Measurements from ENCODE around the gene GABRR1. TPM values are rescaled to one million over a fixed set of nuclear protein-coding genes. Genes with fewer than 3 reads are reported as not detected.
"Not testable (repeated sequence)": the region's sequence is repeated elsewhere in the genome, so short reads cannot be mapped to it uniquely, and the experiment has no call there.

GABRR1 gene
- total RNA-seq, 1 experiment from 2014 or later, result not detected

DNA sequence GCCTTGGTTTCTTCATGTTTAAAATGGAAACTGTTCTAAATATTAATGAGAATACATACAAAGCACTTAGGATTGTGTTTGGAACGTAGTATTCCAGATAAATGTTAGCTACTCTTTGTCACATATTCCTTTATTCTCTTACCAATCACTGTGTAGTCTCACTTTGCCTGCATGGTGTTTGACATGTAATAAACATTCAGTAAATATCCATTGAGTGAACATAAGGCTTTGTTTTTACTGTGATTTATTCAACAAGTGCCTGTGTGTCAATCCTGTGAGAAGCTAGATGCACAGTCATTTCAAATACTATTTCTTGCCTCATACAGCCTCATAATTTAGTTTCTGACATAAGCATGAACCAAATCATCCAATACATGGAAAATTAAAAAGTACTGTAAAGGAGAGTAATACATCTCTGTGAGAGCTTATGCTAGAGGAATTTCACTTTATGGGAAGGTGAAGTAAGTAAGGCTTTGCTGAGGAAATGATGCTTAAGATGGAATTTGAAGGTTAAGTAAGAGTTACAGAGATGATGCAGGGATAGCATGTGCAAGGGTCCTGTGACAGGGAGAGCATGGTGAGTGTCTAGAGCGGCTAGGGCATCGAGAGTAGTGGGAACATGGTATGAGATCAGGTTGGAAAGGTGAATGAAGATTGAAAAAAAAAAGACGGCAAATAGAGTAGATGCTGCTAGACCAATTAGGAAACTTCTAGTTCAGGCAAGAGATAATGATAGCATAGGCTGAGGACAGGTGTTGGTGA is 56.6 kb downstream of the GABRR1 start:
- no peak for DNase-seq (ENCODE audit: low read depth)

DNA sequence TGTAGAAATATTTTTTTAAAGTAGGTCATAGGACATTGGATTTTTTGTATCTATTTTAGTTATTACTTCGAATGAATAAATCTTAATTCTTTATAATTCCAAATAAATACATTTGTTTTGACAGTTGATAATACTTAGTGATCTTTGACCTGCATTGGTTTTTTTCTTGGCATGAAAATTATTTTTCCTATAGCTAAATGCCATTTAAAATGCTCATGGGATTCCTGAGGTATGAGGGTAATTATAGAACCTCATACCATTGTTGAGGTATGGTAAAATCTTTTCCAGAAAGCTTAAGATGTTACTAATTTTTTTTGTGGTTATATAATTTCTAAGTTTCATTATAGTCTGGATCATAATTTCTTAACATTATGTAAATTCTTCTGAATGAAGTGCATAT is 63.0 kb downstream of the GABRR1 start:
- no peak for DNase-seq (ENCODE audit: low read depth)

DNA sequence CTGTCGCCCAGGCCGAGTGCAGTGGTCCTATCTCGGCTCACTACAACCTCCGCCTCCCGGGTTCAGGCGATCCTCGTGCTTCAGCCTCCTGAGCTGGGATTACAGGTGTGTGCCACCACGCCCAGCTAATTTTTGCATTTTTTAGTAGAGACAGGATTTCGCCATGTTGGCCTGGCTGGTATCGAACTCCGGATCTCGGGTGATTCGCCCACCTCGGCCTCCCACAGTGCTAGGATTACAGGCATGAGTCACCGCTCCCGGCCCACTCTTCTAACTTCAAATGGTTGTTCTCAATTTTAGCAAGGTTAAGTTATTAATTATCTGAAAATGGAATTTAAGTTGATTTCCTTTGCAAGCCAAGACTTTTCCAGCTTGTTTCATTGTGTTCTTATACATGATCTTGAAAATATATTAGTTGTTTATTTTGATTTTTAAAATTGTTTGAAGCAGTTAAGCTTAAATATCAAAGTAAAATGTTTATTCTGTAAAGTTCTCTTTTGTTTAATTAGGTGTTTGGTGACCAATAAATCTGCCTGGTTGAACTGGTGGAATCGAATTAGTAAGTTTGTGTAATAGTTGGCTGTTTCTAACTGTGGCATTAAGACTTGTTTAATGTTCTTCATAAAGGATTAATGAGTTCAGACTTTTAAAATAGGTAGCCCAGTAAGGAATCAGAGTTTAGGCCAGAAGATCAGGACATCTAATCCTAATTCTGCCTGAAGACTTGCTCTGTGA is 69.0 kb downstream of the GABRR1 start:
- DNase-seq (ENCODE audit: low read depth), result peak; percentile 42

DNA sequence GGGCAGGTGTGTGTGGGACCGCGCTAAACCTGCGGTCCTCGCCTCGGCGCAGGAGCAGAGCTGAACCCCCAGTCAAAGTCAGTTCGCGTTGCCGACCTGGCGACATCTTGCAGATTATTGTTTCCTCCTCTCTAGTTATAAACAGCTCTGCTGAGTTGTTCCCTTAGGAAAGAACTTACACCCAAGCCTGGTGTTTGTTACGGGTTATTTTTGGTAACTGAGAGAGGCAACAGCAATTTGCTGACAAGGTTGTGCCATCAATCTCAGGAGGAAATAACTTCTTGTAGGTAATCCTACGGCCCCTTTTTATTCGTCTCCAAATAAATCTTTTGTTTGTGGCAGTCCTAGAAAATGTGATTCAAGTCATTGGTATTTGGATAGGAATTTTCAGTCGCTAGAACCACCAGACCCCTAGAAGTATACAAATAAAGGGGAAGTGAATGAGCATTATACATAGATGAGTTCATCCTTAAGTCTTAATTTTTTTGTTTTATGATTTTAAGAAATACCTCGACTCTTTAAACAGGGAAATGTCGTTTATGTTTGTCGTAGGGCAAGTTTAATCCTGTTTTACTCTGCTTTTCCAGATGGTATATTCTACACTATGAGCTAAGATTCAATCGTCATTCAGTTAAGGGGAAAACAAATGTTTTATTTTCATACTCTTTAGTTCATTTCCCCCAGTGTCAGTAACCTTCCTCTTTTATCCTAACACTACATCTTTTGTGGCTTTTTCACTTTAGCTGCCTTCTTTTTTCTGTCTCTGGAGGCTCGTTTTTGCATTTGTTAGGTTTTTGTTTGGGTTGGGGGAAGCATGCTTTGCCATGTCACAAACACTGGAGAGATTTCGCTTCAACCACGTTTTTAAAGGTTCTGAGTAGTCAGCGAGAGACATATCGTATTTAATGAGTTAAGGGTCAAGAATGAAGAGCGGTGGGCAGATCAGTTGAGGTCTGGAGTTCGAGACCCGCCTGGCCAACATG is 70.1 kb downstream of the GABRR1 start:
- DNase-seq (ENCODE audit: low read depth), result peak; percentile 57

DNA sequence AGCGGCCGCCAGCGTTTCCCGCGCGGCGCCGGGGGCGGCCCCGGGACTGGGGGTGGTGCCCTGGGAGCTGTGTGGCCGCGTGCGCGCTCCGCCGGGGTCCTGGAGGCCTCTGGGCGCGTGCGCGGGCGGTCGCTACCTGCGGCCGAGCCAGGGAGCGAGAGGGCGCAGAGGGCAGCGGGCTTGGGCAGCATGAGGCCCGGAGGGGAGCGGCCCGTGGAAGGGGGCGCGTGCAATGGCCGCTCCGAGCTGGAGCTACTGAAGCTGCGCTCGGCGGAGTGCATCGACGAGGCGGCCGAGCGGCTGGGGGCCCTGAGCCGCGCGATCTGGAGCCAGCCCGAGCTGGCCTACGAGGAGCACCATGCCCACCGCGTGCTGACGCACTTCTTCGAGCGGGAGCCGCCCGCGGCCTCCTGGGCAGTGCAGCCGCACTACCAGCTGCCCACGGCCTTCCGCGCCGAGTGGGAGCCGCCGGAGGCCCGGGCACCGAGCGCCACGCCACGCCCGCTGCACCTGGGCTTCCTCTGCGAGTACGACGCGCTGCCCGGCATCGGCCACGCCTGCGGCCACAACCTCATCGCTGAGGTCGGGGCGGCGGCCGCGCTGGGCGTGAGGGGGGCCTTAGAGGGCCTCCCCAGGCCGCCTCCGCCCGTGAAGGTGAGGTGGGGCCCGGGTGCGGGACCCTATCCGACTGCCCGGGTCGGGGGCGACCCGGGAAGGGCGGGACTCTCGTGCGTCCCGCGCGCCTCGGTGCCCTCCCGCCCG is 71.0 kb downstream of the GABRR1 start, which contains the start of gene PM20D2:
PM20D2 (plus strand) TSS at position 100 of the 762 bp plus-strand sequence; CDS start at position 190, 90 bp downstream.
- peak; percentile 67 for DNase-seq (ENCODE audit: low read depth)

DNA sequence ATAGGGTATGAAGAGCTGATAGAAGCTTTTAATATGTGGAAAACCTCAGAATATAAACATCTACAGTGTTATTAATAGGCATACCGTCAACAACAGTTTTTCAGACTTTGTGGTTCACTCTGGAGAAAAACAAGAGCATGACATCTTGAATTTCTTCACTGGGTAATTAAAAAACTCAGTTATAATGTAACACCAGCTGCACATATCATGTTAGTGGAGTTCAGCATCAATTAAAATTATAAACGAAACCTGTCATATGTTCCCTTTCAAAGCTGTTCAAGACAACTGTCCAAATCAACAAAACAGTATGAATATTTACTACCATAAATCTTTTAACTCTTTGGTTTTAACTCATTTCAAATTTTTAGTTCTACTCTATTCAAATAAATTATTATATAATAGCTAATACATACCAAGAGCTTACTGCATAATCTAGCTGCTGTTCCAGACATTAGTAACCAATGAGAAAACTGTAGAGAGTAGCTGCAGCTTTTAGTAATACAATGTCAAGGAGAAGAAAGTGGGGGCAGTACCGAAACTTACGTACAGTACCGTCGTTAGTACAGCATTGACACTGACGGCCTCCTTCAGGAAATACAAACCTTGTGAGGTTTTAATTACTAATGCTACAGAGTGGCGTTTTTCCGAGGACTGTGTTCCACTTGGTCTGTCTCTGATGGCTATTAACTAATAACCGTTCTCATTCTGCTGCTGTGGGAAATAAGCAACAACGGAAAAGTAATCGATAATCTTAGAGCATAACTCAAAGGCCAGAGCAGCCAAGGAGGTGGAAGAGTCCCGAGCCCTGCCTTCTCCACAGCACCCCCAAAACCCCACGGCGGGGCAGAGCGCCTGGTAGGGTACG is 71.8 kb downstream of the GABRR1 start:
- DNase-seq (ENCODE audit: low read depth), result no peak

DNA sequence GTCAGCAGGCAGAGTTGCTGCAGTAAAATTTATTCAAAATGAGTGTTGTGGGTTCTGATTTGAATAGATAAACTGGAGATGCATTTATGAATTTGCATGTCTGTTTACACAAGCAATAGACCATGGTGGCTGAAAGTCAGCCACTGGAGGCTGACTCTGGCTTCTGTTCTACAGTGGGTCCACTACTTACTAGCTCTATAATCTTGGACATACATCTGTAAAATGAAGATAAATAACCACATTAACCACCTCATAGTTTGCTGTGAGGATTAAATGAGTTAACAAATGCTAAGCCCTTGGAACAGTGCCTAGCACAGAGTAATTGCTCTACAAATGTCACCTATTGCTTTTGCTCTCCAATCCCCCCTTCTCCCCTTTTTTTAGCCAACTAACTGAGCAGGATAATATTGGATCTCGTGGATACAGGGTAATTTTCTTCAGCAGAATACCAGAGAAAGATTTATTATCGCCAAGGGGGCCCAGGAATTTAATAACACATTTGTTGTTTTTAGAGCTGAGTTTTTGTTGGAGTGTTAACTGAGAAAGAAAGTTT is 72.7 kb downstream of the GABRR1 start:
- no peak for DNase-seq (ENCODE audit: low read depth)

DNA sequence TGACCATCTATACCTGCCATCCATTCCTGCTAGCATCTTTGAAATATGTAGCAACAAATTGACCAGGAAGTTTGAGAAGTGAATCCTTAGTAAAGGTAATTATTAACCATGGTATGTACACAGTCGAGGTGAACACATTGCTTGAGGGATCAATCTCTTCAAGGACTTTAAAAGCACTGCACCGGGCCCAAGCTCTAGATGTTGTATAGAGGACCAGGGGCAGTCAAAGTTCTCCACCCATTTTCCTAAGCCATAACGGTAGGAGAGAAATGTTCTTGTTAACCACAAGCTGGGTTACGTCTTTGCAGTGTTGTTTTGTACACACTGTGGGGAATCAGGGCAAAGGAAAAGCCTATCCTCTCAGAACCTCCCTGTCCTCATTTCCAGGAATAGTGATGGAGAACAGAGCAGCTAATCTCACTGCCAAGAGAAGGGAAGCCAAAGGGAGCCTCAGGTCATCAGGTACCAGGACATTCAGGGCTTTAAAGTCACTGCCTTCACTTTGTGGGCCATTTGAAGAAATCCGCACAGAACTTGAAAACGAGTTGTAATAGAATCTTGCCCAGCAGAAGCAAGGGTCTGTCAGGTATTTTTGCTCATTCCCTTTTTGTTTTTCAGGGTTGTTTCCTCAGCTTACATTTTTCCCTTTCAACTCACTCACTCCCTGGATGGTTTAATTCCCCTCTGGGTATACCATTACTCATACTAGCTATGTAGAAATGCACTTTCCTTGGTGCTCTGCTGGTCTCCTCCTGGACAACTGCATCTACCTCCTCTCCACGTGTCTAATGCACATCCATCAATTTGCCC is 76.6 kb downstream of the GABRR1 start:
- DNase-seq (ENCODE audit: low read depth), result no peak

DNA sequence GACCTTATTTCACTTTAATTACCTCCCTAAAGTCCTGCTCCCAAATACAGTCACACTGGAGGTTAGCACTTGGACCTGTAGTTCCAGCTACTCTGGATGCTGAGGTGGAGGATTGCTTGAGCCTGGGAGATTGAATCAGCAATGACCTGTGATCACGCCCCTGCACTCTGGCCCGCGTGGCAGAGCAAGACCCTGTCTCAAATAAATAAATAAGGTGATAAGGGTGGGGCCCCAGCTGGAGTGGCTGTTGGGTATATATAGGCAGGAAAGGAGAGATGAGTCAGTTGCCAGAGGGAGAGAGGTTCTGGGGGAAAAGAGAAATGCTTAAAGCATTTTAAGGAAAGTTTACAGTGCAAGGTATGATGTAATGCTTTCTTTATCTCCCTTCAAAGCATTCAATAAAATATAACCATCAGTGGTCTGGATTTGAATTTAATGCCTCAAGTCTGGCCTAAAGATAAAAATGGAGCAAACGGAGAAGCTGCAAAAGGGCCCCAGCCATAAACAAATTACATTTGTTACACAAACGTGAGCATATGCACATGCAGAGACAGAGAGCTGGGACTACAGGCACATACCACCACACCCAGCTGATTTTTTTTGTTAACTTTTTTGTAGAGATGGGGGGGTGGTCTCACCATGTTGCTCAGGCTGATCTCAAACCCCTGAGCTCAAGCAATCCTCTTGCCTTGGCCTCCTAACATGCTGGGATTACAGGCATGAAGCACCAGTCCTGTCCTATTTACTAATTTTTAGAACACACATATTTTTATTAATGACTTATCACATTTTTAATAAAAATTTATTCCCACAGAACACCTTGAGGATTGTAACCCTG is 77.4 kb downstream of the GABRR1 start:
- peak; percentile 46 for DNase-seq (ENCODE audit: low read depth)

DNA sequence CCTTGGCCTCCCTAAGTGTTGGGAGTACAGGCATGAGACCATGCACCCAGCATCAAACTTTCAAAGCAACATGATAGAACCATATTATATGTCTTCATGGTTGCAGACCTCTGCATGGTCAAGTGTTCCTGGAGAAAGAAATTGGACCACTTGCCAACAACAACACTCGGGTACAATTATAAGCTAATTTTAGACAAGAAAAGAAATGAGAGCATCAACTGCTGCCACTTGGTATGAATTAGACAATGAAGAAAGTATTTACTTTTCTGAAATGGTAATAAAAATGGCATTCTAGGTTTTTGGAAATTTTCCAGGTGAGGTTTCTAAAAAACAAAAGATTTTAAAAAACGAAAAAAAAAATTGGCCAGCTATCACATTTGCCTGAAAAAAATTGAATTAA is 79.0 kb downstream of the GABRR1 start:
- DNase-seq (ENCODE audit: low read depth), result no peak

DNA sequence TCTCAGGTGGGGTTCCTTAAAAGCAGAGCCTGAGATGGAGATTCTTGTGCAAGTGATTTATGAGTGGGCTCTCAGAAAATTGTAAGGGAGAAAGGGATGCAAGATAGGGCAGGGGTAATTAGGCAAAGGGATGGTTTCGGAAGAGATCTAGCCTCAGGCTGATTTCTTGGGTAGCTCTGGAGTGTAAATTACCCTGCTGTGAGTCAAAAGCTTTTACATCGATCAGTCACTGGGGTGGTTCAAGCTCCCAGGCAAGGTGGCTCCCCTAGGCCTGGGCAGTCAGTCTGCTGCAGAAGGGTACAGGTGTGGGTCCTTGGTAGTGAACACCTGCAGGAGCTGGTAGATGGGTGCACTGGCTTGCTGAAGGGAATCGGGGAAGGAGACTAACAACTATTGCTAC is 82.4 kb downstream of the GABRR1 start:
- no peak for DNase-seq (ENCODE audit: low read depth)

DNA sequence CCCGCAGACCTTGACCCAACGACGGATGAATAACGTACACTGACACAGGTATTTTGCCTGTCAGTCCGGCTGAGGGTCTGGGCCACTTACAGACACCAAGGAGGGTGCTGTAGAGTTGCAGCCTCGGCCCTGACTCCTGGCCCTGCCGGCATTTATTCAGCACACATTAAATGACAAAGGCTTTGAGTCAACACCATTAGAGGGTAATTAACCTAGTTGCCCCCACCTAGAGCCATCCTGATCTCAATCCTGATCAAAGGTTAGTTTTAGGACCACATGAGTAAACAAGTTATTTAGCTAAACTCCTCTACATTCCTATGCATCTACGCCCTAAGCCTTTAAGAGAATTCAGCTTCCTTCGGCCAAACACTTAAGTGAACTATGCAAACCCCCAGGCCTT is 83.2 kb downstream of the GABRR1 start:
- no peak for DNase-seq (ENCODE audit: low read depth)

DNA sequence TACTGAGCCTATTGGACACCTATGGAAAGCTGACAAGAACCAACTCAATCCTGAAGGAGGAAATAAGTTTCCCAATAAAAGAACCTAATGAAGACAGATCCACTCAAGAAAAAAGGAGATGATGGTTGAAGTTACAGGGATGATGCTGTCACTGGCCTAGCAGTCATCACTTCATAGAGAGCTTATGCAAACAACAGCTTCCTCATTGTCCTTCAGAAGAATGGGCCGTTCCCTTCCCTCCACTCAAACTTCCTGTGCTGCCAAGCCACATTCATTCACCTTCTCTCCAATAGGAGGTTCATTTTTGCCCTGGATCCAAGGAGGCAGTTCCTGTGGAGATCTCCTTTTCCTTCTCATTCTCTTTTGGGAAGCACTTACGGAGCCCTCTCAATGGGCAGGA is 85.1 kb downstream of the GABRR1 start:
- DNase-seq (ENCODE audit: low read depth), result peak; percentile 20

DNA sequence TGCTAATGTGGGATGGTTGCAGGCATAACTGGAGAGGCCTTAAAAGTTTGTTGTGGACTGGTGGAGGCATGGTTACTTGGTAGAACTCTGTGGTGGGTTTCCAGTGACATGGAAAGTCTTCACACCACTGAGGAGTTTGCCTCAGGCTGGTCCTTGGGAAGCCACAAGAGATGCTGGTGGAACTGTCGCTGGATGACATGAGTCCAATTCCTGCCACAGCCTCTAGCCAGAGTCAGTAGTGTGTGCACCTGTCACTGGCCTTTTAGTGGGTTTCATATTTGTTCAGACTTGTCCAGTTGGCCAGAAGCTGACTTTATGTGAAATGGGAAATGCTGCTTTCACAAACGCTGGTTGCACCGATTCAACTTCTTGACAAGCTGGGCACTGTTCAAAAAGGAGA is 85.6 kb downstream of the GABRR1 start:
- no peak for DNase-seq (ENCODE audit: low read depth)

DNA sequence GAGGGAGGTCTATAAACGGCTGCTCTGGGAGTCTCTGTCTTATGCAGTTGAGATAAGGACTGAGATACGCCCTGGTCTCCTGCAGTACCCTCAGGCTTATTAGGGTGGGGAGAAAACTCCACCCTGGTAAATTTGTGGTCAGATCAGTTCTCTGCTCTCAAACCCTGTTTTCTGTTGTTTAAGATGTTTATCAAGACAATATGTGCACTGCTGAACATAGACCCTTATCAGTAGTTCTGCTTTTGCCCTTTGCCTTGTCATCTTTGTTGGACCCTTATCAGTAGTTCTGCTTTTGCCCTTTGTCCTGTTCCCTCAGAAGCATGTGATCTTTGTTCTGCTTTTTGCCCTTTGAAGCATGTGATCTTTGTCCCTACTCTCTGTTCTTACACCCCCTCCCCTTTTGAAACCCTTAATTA is 88.9 kb downstream of the GABRR1 start:
- DNase-seq (ENCODE audit: low read depth), result not testable (repeated sequence)

Measured in HT1080 (cell line).